NT2/D1 (cell line): Measurements from ENCODE around the gene WBP1.

Source experiments
- DNase-seq: peaks from one replicate; pipeline ENCODE4 v3.0.0-alpha.2; 2011; ENCODE audit warnings: low read depth, low spot score
- H3K27me3 ChIP-seq: 2 replicates; pipeline ENCODE4 v1.6.0; 2011; ENCODE audit warnings: mild to moderate bottlenecking; ENCODE audit not compliant: insufficient read length, insufficient read depth
- H3K36me3 ChIP-seq: 2 replicates; pipeline ENCODE4 v1.6.1; 2011; ENCODE audit warnings: mild to moderate bottlenecking, low read length, mixed read lengths; ENCODE audit not compliant: insufficient read depth, insufficient read length
- H3K4me1 ChIP-seq: 2 replicates; pipeline ENCODE4 v1.5.1; 2011; ENCODE audit not compliant: insufficient read depth, insufficient read length
- H3K4me3 ChIP-seq: 2 replicates; pipeline ENCODE4 v1.5.1; 2011; ENCODE audit warnings: low read depth; ENCODE audit not compliant: insufficient read length
- H3K9ac ChIP-seq: 2 replicates; pipeline ENCODE4 v1.6.0; 2011; ENCODE audit warnings: low read depth; ENCODE audit not compliant: insufficient read length
- H3K9me3 ChIP-seq: 2 replicates; pipeline ENCODE4 v1.5.1; 2011; ENCODE audit warnings: mild to moderate bottlenecking, low read length; ENCODE audit not compliant: insufficient read depth
- SUZ12 ChIP-seq: IDR thresholded peaks from 2 replicates; pipeline ENCODE4 v1.6.1; 2011; ENCODE audit not compliant: insufficient read length, insufficient read depth; ENCODE audit errors: extremely low read depth
- YY1 ChIP-seq: IDR thresholded peaks from 2 replicates; pipeline ENCODE4 v1.6.1; 2011; ENCODE audit not compliant: insufficient read length, insufficient read depth
- ZNF274 ChIP-seq: IDR thresholded peaks from 2 replicates; pipeline ENCODE4 v1.6.1; 2011; ENCODE audit warnings: mild to moderate bottlenecking, low read depth, low read length

Gene WBP1

DNA sequence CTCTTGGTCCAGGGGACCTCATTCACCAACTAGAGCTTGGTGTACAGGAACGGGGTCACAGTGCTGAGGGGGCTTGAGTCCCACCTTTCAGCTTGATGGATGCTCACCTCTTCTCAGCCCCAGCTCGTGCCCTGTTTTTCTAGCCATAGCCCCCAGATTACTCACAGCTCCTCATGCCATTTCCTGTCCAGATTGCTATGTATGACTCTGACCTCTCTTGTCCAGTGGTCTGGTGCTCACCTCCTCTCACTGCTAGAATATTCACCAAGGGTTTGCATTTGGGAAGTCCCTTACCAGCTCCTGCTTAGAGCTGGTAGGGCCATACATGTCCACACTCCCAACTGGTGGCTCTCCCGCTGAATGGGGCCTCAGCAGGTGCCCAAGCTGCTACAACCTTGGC, 35.3 kb downstream of the WBP1 start:
- Histone ChIP-seq H3K4me1 (peaks cover 5% of the 10 kb centered on the region), H3K9ac (no peak overlapping the region), H3K9me3 (no peaks in the 10 kb centered on the region), H3K4me3 (no peak overlapping the region), H3K36me3 (peaks cover 49% of the 10 kb centered on the region), H3K27me3 (peaks cover 34% of the 10 kb centered on the region)
- TF ChIP-seq YY1 (no peak), ZNF274 (no peak), SUZ12 (no peak)
- no peak for DNase-seq

DNA sequence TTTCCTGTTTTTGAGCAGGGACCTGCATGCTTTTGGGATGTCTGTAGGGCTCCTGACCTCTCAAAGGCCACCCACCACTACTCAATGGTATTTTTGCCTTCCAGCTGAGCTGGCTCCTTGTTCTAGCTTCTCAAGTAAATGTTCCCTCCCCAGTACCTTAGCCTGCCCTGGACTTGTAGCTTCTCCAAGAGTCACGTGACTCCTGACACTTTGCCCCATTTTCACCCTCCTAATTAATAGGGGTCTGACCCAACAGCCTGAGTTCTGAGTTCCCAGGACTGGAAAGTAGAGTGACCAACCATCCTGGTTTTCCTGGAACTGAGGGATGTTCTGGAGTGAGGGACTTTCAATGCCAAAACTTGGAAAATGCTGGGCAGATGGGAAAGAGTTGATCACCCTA, 37.2 kb downstream of the WBP1 start:
- Histone ChIP-seq H3K9me3 (no peaks in the 10 kb centered on the region), H3K27me3 (peaks cover 53% of the 10 kb centered on the region), H3K4me3 (no peak overlapping the region), H3K36me3 (peaks cover 41% of the 10 kb centered on the region), H3K9ac (no peak overlapping the region), H3K4me1 (peaks cover 10% of the 10 kb centered on the region)
- TF ChIP-seq YY1 (no peak), SUZ12 (no peak), ZNF274 (no peak)
- no peak for DNase-seq

DNA sequence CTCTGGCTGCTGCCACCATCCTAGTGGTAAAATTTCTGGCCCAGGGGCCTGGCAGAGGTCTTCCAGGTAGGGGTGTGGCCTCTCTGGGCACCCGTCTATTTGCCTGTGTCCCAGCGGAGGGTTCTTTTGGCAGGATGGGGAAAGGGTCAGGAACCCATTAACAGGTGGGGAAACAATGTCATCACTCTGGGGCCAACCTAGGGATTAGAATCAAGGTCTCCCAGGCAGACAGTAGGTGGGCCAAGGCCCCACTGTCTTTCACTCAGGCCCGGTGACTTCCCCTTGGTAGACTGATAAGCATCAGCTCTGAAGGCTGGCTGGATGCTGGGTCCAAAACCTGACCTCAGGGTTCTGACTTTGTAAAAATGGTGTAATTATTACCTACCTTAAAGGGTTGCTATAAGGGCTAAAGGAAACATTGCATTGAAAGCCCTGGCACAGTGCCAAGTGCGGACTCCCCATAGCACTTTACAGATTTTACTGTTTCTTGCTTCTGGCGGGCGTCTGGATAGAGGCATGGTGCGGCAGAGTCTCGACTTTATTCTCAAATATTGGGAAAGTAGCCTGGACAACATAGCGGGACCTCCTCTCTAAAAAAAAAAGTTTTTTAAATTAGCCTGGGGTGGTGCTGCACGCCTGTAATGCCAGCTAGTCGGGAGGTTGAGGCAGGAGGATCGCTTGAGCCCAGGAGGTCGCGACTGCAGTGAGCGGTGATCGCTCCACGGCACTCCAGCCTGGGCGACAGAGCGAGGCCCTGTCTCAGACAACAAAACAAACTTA, 38.9 kb downstream of the WBP1 start:
- Histone ChIP-seq H3K4me3 (no peak overlapping the region), H3K4me1 (peaks cover 23% of the 10 kb centered on the region), H3K9me3 (no peaks in the 10 kb centered on the region), H3K36me3 (peaks cover 23% of the 10 kb centered on the region), H3K9ac (peak overlapping the region; percentile 74), H3K27me3 (peaks cover 70% of the 10 kb centered on the region)
- TF ChIP-seq ZNF274: no peak
- no peak for TF ChIP-seq SUZ12
- no peak for TF ChIP-seq YY1
- DNase-seq: no peak

DNA sequence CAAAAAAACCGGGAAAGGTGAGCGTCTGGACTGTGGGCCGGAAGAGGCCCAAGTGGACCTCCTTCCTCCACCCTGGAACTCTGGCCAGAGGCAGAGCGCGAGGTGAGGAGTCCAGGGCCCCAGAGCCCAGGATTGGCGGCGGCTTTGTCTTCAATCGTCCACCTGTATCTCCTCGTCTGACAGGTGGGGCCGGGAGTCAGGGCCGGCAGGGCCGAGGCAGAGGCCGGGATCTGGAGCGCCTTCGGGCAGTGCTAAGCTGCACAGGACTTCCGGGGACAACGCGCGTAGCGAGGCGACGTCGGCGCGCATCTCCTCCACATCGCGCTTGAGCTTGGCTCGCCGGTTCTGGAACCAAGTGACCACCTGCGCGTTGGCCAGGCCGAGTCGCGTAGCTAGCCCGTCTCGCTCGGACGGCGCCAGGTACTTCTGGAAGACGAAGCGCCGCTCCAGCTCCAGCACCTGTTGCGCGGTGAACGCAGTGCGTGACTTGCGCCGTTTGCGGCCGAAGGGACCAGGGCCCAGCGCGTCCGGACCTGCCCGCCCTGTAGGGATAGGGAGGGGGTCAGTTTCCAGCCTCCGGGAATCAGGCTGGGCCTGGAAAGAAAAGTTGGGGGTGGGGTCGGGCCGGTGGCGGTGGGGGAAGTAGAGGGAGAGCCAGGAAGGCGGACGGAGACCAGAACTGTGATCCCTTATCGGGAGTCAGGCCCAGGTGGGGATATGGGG, 39.7 kb downstream of the WBP1 start:
- Histone ChIP-seq H3K9me3 (no peaks in the 10 kb centered on the region), H3K4me3 (peak overlapping the region; percentile 39), H3K4me1 (peaks cover 23% of the 10 kb centered on the region), H3K9ac (peak overlapping the region; percentile 74), H3K36me3 (peaks cover 16% of the 10 kb centered on the region), H3K27me3 (peaks cover 78% of the 10 kb centered on the region)
- no peak for DNase-seq
- TF ChIP-seq ZNF274 (no peak), SUZ12 (no peak), YY1 (no peak)

DNA sequence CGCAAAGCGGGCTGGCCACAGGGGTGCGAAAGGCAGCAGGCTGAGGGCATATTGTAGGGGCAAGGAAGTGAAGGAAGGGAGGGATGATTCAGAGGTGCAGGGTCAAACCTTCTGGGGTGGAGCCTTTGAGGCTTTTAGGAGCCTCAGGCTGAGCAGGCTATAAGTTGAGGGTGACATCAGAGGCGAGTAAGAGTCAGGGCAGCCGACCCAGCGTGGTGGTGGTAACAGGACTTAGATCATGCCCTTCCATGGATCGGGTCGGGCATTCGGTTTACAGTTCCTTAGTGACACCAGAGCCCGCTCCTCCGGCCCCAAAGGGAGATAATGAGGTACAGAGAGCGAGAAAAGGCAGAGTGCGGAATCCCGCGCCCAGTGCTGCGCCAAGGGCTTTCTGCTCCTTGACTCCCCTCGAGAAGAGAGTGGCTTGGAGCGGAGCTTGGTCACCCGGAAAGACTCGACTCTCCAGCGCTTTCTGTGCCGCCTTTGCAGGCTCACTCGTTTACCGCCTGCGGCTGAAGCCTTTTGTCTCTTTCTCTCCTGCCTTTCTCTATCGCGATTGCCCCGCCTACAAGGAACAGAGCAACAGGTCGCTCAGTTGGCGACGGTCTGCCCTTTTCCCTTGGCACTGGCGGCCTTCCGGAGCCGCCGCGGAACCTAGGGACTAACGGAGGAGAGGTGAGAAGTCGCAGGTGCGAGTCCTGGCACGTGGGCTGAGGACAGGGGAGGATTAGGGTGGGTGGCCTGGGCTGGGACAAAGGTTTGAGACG, 40.4 kb downstream of the WBP1 start:
- TF ChIP-seq YY1 (no peak), SUZ12 (peak; percentile 18), ZNF274 (no peak)
- DNase-seq: no peak
- H3K9ac ChIP-seq: peak overlapping the region; percentile 33
- H3K4me3 ChIP-seq: peak overlapping the region; percentile 39
- peaks cover 9% of the 10 kb centered on the region for H3K36me3 ChIP-seq
- peaks cover 85% of the 10 kb centered on the region for H3K27me3 ChIP-seq
- H3K4me1 ChIP-seq: peaks cover 23% of the 10 kb centered on the region
- H3K9me3 ChIP-seq: no peaks in the 10 kb centered on the region

DNA sequence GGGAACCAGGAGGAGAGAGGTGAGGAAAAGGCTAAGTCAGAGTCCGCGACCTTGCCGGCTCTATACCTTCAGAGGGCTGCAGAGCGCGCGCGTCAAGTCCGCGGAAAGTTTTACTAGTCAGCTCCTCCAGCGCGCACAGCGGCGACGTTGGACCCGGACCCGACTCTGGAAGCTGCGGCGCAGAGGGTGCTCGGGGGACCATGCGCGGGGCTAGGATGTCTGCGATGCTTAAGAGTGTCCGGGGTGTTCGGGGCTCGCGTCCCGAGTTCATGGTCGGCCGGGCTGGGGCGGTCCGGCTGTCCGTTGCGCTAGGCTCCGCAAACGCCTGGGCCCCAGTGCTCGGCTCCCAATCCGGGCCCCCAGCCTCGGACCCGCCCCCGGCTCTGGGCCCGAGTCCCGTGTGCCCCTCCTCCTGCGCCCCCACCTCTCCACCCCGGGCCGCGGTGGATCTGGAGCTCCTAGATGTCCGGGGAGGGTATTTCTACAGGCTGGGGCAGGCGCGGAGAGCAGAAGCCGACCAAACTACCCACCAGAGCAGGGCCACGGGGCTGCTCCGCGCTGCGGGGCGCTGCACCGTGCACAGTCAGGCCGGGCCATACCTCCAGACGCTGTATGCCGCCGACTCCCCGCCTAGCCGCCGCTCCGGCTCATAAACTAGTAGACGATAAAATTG, 41.2 kb downstream of the WBP1 start, which contains the start of gene LBX2:
TSS of gene LBX2 (minus strand) at position 337 of the 673 bp plus-strand sequence. CDS start at position 271, 66 bp downstream.
- TF ChIP-seq SUZ12 (peak; percentile 42), YY1 (no peak)

More for the DNA sequence above, 41.2 kb downstream of the WBP1 start, which contains the start of gene LBX2:
- Histone ChIP-seq H3K9me3 (no peaks in the 10 kb centered on the region), H3K4me1 (peaks cover 23% of the 10 kb centered on the region), H3K36me3 (peaks cover 2% of the 10 kb centered on the region), H3K27me3 (peaks cover 92% of the 10 kb centered on the region), H3K4me3 (peak within 1 kb of the TSS; percentile 39), H3K9ac (peak within 1 kb of the TSS; percentile 50)
- DNase-seq: no peak
